ENCODE measurements around the gene NCS1. TPM values are rescaled to one million over a fixed set of nuclear protein-coding genes. Genes with fewer than 3 reads are reported as not detected.
"Not testable (repeated sequence)": the region's sequence is repeated elsewhere in the genome, so short reads cannot be mapped to it uniquely, and the experiment has no call there.

The NCS1 gene
- total RNA-seq, 1 donor from 2014 or later: 59.7 TPM

DNA sequence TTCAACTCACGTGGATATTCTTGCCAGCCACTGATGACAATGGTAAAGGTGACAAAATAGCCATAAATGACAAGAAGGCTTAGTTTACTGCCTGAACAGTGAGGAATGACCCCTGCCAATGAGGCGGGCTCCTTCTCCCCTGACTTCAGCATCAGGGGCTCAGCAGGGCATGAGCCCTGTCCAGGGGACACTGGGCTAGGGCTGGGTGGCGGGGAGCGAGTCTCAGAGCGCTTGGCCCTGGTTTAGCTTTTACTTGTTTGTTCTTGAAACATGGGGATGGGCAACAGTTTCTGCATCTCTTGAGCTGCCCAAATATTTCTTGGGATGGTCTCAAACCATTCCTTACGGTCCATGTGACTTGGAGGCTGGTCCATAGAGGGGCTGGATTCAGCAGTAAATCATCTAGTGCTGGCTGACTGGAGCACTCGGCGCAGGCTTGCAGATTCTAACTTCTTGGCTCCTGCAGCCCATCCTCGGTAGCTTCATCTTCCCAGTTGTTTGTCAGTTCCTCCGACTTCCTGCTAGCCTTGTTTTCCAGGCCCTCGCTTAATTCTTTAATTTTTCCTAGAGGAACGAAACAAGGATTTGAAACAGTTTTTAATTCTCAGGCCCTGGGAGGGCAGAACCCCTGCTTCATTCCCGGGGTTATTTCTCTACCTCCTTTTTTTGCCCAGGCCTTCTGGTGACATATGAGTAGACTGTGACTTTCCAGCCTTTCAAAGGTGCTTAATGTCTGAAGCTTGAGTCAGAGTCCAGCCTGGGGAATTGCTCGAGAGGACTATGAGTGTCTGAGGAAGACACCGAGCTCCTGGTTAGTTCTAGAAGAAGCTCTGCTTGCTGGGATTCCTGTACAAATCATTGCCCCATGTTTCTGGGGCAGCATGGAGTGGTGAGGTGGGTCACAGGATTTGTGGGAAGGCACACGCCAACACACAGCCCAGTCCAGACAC, 88.9 kb downstream of the NCS1 start:
- DNase-seq (ENCODE audit: low read depth): no peak

DNA sequence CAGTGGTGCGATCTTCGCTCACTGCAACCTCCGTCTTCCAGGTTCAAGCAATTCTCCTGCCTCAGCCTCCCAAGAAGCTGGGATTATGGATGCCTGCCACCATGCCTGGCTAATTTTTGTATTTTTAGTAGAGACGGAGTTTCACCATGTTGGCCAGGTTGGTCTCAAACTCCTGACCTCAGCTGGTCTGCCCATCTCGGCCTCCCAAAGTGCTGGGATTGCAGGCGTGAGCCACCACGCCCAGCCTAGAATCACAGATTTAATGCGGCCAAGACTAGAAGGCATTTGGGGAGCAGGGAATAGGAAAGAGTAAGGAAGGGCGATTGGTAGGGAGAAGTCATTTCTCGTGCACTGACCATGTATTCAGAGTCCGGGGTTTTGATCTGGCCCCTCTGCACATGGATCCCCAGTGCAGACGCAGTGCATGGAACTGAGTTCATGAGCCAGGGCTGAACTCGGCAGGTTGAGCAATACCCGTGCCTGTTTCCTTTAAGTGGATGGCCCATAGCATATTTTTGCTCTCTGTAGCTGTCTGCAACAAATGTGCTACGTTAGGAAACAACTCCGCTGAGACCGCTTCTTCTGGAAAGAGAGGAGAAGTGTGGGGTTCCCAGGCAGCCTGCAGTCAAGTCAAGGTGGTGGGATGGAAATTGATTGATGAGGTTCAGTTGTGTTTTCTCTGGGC, 90.0 kb downstream of the NCS1 start:
- DNase-seq (ENCODE audit: low read depth): no peak

DNA sequence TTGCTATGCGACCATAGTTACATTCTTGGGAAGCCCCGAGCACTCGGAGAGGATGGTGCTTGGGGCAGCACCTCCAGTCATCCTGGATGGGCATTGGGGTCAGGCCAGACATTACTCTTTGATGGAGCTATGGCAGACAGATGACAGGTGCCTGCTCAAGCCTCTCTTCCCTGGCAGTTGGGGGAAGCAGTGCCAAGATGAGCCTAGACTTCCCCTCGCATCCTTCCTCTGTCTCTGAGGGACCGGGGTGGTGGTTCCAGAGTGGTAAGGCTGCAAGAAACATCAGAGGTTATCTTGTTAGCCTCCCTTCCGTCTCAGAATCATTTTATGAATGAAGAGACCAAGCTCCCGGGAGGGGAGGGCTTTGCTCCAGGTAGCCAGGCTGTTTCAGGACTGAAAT, 90.6 kb downstream of the NCS1 start:
- DNase-seq (ENCODE audit: low read depth): no peak

DNA sequence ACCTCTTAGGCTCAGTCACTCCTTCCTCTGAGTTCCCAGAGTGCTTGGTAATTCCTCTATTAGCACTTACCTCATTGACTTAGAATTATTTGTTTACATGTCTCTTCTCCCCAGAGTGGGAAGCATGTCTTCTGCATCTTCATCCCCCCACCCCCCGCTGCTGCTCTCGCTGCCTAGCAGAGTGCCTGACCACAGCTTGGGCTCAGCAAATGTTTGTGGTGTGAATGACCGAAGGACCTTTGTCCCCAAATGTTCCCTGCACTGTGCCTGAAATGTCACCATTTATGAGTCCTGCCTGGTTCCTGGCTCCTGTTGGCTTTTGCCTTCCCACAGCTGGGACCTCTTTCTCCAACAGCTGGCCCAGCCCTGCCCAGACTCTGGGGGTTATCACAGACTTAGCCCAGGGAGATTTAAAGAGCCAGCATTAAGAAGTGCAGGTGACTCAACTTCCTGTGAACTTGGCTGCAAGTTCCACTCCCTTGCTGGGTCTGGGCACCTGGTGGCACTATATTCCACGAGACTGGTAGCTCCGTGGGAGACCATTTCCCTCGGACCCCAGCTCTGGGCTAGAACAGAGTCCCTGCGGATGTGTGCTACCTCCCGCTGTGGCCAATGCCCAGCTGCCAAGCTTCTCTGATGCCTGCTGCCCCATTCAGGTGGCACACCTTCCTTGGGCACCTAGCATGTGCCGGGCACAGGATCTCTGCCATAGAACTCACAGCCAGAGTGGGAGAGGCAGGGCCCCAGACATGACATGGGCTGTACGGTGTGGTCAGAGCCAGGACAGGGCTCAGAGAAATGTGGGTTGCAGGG, 91.6 kb downstream of the NCS1 start:
- DNase-seq (ENCODE audit: low read depth): peak; percentile 62

DNA sequence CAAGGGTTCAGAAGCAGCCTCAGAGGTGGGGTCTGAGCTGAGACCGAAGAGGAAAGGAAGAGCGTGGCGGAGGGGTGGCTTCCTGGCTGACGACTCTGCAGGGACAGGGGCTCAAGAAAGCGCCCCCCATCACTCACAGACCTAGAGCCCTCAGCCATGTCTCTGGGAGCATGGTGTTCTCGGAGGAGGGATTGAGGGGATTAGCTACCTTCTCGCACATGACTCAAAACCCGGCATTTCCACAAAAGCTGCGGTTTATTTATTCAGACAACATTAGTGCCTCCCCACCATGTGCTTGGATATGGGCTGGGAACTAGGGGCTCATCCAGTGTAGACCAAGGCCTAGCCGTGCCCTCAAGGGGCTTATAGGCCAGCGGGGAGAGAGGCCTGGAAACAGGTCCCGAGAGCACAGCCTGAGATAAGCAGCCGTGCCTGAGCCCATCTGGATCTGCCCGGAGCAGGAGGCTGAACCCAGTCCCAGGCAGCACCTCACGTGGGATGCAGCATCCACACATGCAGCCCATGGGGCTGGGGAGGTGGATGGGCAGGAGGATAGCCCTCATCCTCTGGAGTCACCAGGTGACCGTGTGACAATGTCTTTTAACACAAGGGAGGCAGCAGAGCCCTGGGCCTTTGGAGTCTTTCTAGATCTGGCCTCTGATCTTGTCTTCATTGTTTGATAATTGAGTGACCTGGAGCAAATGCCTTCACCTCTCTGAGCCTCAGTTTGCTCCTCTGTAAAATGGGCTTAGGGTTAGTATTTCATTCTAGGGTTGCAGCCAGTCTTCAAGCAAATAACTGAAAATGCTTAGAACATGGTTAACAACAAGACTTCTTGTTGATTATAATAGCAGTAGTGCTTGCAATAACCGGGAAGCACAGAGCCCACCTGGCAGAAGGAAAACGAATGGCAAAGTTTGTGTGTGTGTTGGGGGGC, 92.5 kb downstream of the NCS1 start:
- no peak for DNase-seq (ENCODE audit: low read depth)

DNA sequence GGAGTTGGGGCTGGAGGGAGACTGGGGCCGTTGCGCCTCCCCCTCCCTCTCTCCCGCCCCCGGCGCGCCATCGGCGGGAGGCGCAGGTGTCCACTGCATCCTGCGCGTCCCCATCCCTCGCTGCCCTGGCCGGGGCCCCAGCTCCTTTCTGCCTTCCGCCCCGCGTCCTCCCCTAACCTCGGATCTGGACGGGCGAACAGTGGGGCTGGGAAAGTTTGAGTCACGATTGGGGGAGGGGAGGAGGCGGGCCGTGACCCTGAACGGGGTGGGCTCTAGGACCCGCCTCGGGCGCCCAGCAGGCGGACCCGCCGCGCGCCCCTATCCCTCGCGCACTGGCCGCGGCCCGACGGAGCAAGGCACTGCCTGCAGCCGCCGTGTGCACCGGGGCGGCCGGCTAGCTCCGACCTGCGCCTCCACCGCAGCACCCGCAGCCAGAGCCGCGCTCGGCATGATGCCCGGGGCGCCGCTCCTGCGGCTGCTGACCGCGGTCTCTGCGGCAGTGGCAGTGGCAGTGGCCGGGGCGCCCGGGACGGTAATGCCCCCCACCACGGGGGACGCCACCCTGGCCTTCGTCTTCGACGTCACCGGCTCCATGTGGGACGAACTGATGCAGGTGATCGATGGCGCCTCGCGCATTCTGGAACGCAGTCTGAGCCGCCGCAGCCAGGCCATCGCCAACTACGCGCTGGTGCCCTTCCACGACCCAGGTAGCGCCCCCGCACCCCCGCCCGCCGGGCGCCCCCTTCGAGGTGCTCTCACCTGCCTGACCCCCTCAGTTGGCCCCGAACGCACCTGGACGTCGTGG, 93.4 kb downstream of the NCS1 start, which contains the start of gene HMCN2:
Gene HMCN2 (plus strand): TSS at position 330 of the 805 bp plus-strand sequence. CDS start 119 bp downstream, at position 449.
- DNase-seq (ENCODE audit: low read depth): no peak

DNA sequence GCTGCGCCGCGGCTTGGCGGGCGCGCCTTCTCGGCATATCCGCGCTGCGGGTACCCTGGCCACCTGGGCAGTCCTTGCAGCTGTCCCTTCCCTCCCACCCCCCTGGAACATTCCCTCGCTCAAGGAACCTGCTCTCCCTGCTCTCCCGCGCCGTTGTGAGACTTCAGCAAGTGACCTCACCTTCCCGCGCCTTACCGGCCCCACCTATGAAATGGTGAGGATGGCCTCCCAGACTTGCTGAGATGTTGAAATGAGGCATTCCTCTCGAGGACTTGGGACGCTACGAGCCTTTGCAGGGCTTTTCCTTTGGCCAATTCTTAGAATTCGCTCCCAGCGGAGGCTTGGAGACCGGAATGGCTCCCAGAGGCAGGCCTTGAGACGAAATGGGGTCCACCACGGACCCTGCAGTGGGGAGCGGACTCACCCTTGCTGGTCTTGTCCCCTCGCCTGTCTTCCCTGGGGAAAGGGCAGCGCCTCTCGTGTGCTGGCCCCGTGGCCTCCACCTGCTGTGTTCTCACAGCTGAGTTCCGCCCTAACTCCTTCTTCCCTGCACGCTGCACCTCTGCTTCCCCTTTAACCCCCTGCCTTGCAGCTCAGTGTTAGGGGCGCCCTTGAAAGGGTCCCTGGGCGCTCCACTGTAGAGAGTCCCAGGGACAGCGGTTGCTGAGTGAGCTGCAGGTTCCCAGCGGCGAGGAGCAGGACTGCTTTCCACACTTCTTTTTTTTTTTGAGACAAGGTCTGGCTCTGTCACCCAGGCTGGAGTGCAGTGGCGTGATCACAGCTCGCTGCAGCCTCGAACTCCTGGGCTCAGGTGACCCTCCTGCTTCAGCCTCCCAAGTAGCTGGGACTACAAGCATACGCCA, 94.3 kb downstream of the NCS1 start:
- no peak for DNase-seq (ENCODE audit: low read depth)

DNA sequence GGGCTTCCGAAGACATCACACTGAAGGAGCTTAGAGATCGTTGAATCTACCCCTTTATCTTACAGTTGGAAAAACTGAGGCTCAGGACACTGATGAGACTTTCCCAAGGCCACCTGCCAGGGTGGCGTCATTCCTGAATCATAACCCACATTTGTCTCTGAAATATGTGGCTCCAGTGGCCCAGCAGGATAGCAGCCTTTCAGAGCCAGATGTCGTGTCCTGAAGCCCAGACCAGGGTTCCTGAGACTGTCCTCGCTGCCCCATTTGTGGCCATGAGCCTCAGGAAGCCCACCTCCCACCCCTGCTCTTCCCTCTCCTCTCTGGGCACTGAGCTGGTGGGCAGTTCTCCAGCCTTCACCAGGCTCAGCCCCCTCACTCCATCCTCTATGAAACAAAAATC, 95.7 kb downstream of the NCS1 start:
- DNase-seq (ENCODE audit: low read depth): peak; percentile 40

DNA sequence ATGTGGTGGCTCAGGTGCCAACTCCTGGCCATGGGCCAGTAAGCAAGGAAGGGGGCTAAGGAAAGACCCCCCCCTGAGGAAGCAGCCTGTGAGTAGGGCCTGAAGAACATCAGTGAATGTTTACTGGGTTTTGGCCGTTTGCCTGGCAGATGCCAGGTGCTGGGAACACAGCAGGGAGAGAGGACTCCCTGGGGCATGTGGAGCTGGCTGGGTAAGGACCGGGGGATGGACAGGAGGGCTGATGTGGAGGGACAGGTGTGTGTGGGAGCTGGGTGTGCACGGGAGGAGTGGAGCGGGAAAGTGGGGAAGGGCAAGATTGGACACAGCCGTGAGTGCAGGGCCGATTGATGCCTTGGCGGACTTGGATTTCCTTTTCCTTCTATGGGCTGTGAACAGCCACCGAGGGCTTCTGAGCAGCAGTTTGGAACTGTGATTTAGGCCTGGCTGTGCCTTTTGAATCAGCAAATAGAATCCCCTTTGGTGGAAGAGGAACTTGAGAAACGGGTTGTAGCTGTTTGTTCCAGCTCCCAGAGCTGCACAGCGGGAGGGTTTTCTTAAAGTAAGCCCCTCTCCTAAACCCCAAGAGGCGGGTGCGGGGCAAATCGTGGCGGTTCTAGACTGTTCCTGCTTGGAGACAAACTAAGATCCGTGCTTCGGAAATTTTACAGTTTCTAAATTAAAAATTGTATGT, 96.5 kb downstream of the NCS1 start:
- DNase-seq (ENCODE audit: low read depth): peak; percentile 55

DNA sequence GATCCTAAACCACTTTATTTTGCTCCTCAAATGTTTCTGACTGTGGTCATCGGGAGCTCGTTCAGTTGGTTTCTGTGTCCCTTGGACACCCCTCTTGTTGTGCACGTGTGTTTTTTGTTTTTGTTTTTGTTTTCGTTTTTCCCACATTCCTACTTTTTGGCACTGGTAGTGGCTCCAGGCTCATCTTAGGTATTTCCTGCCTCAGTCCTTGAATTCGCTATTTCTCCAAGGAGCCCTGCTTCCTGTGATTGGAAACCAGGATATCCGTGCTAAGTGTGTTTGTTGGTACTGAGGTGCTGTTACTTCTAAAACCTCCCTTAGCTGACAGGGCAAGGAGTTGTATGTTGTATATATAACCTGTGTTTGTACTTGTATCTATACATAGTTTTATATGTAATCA, 99.3 kb downstream of the NCS1 start:
- DNase-seq (ENCODE audit: low read depth): no peak

DNA sequence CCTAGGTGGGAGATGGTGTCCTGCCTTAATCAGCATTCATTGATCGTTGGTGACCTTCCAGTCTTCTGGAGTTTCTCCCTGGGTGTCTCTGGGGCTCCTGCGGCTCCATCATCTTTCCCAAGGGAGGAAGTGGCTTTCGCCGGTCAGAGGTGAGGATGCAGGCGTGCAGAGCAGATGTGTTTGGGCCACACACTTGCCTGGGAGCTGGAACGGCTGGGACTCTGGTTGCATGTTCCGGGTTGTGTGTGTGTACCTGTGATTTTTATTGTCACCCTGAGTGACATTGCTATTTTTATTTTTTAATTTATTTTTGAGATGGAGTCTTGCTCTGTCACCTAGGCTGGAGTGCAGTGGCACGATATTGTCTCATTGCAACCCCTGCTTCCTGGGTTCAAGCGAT, 103.0 kb downstream of the NCS1 start:
- DNase-seq (ENCODE audit: low read depth): no peak

DNA sequence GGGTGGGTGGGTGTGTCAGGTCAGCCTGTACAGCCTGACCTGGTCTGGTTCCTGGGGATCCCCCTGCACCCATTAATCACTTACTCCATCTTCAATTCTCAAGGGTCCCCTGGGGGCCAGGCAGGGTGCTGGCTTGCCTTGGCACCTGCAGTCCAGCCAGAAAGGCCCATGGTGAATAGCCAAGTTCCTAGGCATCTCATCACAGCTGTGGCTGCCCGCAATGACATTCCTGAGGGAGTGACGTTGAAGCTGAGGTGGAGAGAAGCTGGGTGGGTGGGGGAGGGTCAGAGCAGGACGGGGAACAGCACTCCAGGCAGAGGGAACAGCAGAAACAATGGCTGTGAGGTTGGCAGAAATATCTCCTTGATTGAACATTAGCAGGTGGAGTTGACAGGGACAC, 103.9 kb downstream of the NCS1 start:
- DNase-seq (ENCODE audit: low read depth): peak; percentile 78

DNA sequence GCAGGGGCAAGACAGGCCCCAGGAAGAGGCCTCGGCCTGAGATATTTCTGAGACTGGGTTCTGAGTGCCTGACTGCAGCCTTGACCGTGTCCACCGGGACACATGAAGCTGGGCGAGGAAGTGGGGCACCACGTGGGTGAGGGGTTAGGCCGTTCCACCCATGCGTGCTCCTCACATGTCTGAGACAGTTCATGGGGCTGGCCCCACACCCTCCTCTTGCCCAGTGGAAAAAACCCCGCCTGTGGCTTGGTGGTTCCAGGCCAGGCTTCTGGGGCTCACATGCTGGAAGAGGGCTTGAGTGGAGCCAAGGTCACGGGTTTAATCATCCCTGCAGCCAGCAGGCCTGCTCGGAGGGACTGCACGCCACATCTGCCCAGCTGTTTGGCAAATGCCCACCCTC, 104.8 kb downstream of the NCS1 start:
- no peak for DNase-seq (ENCODE audit: low read depth)

DNA sequence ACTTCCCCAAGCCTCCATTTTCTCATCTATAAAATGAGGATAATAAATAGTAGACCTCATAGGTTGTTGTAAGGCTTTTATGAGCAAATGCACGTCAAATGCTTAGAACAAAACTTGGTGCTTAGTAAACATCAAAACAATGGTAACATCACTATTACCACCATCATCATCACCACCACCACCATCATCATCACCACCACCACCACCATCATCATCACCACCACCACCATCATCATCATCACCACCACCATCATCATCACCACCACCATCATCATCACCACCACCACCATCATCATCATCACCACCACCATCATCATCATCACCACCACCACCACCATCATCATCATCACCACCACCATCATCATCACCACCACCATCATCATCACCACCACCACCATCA, 105.3 kb downstream of the NCS1 start:
- not testable (repeated sequence) for DNase-seq (ENCODE audit: low read depth)

DNA sequence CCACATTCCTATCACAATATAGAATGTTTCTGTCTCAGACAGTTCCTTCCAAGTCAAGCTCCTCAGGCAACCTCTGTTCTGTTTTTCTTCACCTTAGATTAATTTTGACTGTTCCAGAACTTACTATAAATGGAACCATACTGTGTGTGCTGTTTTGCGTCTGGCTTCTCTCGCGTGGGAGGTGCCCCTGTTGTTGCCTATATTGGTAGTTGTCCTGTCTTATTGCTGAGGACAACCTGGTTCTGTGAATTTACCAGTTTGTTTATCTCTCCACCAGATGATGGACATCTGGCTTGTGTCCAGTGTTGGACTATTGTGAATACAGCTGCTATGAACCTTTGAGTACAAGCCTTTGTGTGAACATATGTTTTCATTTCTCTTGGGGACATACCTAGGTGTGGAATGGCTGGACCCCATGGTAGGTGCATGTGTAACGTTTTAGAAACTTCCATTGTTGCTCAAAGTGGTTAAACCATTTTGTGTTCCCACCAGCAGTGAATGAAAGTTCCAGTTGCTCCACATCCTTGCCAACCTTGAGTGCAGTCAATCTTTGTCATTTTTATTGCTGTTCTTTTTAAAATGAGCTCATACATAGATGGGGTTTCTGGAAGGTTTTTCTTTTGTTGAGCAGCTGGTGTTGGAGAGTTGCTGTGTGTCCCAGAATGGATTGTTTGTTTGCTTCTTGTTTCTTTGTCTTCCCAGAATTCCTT, 111.5 kb downstream of the NCS1 start:
- no peak for DNase-seq (ENCODE audit: low read depth)

DNA sequence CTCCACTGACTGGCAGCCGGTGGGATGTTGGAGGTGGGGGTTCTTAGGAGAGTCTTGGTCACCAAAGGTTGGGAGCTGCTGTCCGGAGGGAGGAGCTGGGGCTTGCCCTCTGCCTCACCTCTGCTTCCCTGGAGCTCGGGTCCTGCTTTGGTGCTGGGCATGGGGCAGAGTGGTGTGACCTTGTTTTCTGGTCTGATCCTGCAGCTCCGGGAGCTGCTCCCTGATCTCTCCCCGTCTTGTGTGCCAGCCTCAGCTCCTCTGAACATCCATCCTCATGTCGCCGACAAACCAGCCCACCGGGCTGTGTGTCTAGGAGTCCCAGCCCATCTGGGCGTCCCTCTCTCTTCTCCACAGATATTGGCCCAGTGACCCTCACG, 112.0 kb downstream of the NCS1 start:
- DNase-seq (ENCODE audit: low read depth): no peak

DNA sequence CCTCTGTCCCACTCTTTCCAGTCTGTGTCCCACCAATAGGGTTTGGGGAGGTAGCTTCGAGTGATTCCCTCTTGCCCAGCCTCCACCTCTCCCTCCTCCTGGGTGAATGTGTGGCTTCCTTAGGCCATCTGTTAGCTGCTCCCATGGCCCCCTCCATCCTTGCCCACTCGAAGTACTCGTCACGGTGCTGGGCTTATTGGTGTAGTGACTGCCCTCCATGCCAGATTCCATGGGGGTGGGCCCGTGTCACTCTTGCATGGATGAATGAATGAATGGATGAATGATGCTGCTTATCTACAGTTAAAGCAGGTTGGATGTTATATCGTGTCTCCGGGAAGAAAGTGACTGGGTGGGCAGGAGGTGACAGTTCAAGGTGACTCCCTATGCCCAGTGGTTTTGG, 112.5 kb downstream of the NCS1 start:
- no peak for DNase-seq (ENCODE audit: low read depth)

All from myocyte (in vitro differentiated cells).